ENCODE measurements around the gene FAM124A.

Gene FAM124A, protein sequence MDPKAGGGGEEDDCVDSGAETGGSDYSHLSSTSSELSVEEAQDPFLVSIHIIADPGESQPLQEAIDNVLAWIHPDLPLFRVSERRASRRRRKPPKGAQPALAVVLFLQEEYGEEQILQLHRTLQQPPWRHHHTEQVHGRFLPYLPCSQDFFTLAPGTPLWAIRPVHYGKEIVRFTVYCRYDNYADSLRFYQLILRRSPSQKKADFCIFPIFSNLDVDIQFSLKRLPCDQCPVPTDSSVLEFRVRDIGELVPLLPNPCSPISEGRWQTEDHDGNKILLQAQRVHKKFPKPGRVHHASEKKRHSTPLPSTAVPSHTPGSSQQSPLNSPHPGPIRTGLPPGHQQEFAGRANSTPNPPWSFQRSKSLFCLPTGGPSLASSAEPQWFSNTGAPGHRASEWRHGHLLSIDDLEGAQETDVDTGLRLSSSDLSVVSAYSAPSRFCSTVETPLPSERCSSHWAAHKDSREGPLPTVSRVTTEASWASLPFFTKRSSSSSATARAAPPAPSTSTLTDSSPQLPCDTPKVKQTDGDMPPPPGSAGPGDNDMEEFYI

GRCh38 chr13:51222037-51222685, at the start of gene FAM124A:
Gene FAM124A, plus strand, starts transcription at chr13:51222398. Its CDS starts 104 bp downstream, at chr13:51222502.
- peak; percentile 6 for DNase-seq

- DNase-seq, result no peak
These were observed 47.2 kb upstream of the FAM124A start for GRCh38 chr13:51175021-51175420.

DNA sequence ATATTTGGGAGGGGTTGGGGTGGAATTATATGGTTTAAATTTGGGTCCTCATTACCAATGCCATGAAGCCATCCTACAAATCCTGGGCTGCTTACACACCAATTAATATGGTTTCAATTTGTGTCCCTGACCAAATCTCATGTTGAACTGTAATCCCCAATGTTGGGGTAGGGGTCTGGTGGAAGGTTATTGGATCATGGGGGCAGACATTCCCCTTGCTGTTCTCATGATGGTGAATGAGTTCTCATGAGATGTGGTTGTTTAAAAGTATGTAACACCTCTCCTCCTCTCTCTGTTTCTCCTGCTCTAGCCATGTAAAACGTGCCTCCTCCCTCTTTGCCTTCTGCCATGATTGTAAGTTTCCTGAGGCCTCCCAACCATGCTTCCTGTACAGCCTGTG, 46.6 kb upstream of the FAM124A start:
- no peak for DNase-seq

GRCh38 chr13:51177188-51177587, 45.0 kb upstream of the FAM124A start:
- no peak for DNase-seq

DNA sequence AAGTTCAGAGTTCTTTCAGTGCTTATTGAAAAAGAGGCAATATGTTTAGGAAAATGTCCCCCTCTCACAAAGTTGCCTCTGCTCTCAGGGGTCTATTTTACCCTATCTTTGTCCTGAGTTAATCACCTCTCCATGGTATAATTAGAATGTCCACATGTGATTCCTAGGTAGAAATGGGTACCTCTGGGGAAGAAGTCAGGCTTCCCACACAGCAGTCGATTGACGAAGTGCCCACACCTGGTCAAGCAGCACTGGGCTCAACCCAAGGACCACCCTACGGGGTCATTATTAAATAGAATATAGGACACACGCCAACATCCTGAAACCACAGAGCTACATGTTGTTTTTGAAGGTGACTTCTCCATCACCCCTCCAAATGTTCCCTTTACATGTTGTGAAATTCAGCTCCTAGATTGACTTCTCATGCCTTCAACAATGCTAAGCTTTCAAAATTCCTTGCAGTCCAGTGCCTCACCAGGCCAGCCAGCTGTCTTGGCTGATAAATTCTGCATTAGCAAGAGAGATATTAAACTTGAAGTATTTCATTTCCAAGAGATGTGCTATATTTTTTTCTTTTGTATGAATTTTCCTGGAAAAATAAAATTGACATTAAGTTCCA, 43.6 kb upstream of the FAM124A start:
- DNase-seq, result no peak

GRCh38 chr13:51179432-51179971, 42.7 kb upstream of the FAM124A start:
- no peak for DNase-seq

- no peak for DNase-seq
These were observed 41.2 kb upstream of the FAM124A start for GRCh38 chr13:51180853-51181511.

DNA sequence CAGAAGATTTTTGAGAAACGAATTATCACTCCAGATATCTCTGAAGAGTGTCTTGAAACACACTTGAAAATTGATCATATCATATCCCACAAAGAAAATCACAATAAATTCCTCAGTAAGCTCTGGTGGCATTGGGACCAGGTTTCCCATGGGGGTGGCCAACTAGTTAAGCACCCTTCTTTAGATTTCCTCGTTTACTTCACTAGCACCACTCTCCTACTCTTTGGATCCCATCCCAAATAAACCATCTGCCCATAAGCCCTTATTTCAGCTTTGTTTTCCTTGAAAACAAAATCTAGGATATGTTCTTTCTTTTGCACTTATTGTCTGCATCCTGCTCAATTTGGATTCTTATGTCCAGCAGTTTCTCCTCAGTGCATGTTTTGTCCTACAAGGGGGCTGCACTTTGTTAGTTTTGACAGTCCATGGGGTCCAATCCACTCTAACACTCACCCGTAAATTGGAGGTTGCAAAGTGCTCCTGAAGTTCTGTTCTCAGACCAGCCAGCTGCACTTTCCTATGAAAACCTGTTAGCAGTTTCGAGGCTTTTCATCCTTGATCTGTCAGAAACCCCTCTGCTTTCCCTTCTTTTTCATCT, 40.3 kb upstream of the FAM124A start:
- no peak for DNase-seq

DNA sequence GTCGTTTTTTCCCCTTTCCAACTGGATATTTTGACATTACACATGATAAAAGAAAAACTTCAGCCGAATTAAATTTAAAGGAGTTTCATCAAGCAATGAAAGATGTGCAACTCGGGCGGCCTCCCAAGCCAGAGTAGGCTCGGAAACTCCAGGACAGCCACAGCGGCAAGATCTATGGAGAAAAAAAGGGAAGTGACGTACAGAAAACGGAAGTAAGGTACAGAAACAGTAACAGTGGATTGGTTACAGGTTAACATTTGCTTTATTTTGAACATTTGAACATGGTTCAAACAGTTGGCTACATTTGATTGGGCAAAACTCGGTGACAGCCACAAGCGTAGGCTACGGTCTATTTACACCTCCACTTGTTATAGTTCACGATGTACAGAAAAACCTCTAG, 30.5 kb upstream of the FAM124A start:
- DNase-seq, result no peak

DNA sequence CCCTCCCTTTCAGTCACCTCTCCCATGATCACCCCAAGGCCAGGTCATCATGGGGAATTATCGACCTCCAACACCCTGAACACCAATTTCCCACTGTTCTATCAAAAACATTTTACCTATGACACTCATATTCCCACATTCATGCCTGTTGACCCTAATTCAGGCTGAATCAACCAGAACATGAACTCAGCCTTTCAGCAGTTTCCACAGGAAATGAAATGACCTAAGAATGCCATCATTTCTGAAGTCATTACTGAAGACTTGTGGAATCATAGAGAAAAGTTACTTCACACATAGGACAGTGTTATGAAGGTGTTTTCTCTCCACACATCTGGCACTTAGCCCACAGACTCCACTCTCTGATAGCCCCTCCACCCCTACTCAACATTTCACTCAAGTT, 29.9 kb upstream of the FAM124A start:
- DNase-seq, result no peak

- DNase-seq, result no peak
These were observed 28.8 kb upstream of the FAM124A start for GRCh38 chr13:51193387-51193786.

GRCh38 chr13:51194942-51195341, 27.3 kb upstream of the FAM124A start:
- DNase-seq, result no peak

DNA sequence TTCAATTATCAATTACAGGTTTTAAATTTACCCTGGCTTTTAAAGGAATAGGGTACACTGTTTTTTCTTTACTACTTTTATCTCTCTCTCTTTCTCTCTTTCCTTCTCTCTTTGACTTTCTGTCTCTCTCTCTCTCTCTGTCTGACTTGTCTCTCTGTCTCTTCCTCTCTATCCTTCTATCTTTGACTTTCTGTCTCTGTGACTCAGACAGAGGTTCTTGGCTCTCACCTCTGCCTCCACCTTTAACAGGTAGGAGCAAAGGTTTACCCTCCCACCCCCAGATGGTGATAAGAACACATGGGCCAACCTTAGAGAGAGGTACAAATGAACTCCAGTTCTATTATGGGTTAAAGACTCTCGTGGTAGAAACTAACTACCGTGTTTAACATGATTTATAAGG, 20.3 kb upstream of the FAM124A start:
- no peak for DNase-seq

- DNase-seq, result no peak
These were observed 19.6 kb upstream of the FAM124A start for GRCh38 chr13:51202477-51203046.

DNA sequence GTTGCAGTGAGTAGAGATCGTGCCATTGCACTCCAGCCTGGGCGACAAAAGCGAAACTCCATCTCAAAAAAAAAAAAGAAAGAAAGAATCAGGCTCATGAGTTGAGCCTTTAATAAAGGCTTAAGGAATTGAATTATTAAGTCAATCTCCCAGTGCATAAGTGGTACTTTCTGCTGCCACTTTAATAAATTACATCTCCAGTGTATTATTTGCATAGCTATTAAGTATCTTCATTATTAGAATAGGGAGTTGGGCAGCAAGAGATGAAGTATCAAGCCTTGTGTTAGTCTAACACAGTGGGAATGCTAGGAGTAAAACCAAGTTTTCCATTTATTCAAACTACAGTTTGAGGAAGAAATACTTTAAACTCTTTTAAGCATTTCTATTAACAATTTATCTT, 15.6 kb upstream of the FAM124A start:
- DNase-seq, result no peak

DNA sequence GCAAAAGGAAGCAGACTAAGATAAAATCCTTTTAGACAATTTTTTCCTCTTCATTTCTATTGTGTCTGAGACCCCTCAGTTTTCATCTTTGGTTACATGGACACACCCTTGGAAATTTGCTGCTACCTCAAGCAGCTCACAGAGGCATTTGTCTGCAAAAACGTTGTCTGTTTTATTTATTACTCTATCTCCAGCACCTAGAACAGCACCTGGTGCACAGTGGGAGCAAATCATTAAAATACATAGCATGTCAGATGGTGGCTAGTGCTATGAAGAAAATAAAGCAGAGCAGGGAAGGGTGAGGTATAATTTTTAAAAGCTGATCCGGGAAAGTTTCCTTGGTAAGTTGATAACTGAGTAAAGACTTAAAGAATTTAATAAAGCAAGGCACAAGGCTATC, 14.3 kb upstream of the FAM124A start:
- DNase-seq, result no peak

DNA sequence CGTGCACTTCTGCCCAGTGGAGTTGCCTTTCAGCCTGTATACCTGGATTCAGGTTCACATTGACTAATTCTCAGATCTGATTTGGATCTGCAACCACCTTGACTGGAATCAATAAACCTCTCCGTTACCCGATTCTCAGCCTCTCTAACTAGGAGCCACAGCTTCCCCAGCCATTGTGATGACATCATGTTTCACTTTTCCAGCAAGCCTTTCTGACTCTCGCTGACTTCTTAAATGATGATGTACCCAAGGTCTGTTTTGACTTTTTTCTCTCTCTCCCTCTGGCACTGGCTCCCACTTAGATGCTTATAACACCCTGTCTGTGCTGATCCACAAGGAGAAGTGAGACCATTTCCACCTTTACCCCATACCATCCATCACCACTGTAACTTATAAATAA, 13.5 kb upstream of the FAM124A start:
- no peak for DNase-seq

DNA sequence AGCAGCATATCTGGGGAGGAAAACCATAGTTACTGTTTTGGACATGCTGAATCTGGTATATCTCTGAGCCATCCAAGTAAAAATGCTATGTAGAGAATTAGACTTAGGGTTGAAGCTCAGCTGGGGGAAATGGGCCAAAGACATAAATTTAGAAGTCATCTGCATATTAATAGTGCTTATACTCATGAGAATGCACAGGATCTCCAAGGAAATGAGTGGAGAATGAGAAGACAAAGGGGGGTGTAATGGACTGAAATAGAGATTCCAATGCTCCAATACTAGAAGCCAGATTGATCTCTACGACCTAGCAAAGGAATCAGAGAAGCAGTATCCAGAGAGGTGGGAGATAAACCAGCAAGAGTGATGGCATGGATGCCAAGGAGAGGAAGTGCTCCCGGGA, 10.3 kb upstream of the FAM124A start:
- DNase-seq, result no peak

- DNase-seq, result no peak
These were observed 9.4 kb upstream of the FAM124A start for GRCh38 chr13:51212758-51213157.

- DNase-seq, result no peak
These were observed 8.9 kb upstream of the FAM124A start for GRCh38 chr13:51213173-51213728.

- DNase-seq, result no peak
These were observed 3.6 kb upstream of the FAM124A start for GRCh38 chr13:51218626-51219025.

DNA sequence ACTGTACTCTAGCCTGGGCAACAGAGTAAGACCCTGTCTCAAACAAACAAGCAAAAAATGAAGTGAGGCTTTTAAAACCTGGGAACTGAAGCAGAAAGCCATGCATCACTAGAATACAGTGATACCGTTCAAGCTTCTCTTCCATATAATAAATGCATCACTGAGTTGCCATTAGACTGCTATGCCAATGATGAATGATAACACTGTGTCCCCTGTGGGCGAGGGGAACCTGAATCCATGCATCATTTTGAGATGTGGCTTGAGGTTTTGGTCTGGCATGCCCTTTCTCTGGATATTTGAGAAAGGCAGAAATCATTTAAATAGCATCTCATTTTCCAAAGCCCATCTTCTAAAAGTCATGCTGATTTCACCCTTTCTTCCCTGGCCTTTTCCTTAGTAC, 1.5 kb upstream of the FAM124A start:
- DNase-seq, result no peak

All from activated CD4-positive, alpha-beta T cell treated with anti-CD3 and anti-CD28 coated beads, Interleukin-2, amount 50 U/mL, for 4 hours (primary cell).